ENCODE measurements around the gene SULT1C2. TPM values are rescaled to one million over a fixed set of nuclear protein-coding genes. Genes with fewer than 3 reads are reported as not detected.

Gene SULT1C2
- total RNA-seq, 4 donors from 2014 or later: 1.3 to 2.0 TPM; not detected in 2

GRCh38 chr2:108309903-108310302 is 21.2 kb downstream of the SULT1C2 start:
- no peaks in the 10 kb centered on the region for H3K36me3 ChIP-seq
- TF ChIP-seq EP300 (IDR thresholded peaks at IDR 0.05) (no peak), POLR2A (IDR thresholded peaks at IDR 0.05) (no peak), CTCF (IDR thresholded peaks at IDR 0.05) (no peak)
- no peak overlapping the region for H3K27ac ChIP-seq
- no peak for DNase-seq (ENCODE audit: low spot score in 2 of 2)
- no peaks in the 10 kb centered on the region for H3K4me1 ChIP-seq
- no peak overlapping the region for H3K4me3 ChIP-seq
- H3K27me3 ChIP-seq: no peaks in the 10 kb centered on the region
- no peaks in the 10 kb centered on the region for H3K9me3 ChIP-seq

GRCh38 chr2:108314586-108315296 is 26.0 kb downstream of the SULT1C2 start:
- Histone ChIP-seq H3K4me3 (no peak overlapping the region), H3K27ac (no peak overlapping the region), H3K9me3 (no peaks in the 10 kb centered on the region), H3K4me1 (peaks cover 0 to 8% (median 0%) of the 10 kb centered on the region in 4 donors), H3K36me3 (no peaks in the 10 kb centered on the region), H3K27me3 (no peaks in the 10 kb centered on the region)
- WGBS, 2 donors: 76 to 80% methylated on average over 3 of the region's 3 CpGs
- TF ChIP-seq EP300 (IDR thresholded peaks at IDR 0.05): no peak
- no peak for TF ChIP-seq CTCF (IDR thresholded peaks at IDR 0.05)
- TF ChIP-seq POLR2A (IDR thresholded peaks at IDR 0.05): no peak
- DNase-seq (ENCODE audit: low spot score in 2 of 2): no peak

GRCh38 chr2:108315444-108315934 is 26.8 kb downstream of the SULT1C2 start:
- H3K36me3 ChIP-seq: no peaks in the 10 kb centered on the region

GRCh38 chr2:108316033-108316432 is 27.3 kb downstream of the SULT1C2 start:
- H3K27ac ChIP-seq: peak overlapping the region in 1 of 4 donors; percentile 20
- TF ChIP-seq CTCF (IDR thresholded peaks at IDR 0.05) (no peak), POLR2A (IDR thresholded peaks at IDR 0.05) (no peak), EP300 (IDR thresholded peaks at IDR 0.05) (no peak)
- no peak overlapping the region for H3K4me3 ChIP-seq
- WGBS, 2 donors: 34 to 51% methylated on average over 6 of the region's 6 CpGs
- no peaks in the 10 kb centered on the region for H3K36me3 ChIP-seq
- no peaks in the 10 kb centered on the region for H3K9me3 ChIP-seq
- H3K27me3 ChIP-seq: no peaks in the 10 kb centered on the region
- no peak for DNase-seq (ENCODE audit: low spot score in 2 of 2)
- H3K4me1 ChIP-seq: peaks cover 0 to 8% (median 0%) of the 10 kb centered on the region in 4 donors

More at GRCh38 chr2:108315444-108315934, 26.8 kb downstream of the SULT1C2 start:
- peaks cover 0 to 8% (median 0%) of the 10 kb centered on the region in 4 donors for H3K4me1 ChIP-seq
- TF ChIP-seq EP300 (IDR thresholded peaks at IDR 0.05) (no peak), POLR2A (IDR thresholded peaks at IDR 0.05) (no peak), CTCF (IDR thresholded peaks at IDR 0.05) (no peak)
- DNase-seq (ENCODE audit: low spot score in 2 of 2): no peak
- no peaks in the 10 kb centered on the region for H3K27me3 ChIP-seq
- no peak overlapping the region for H3K4me3 ChIP-seq
- no peak overlapping the region for H3K27ac ChIP-seq
- no peaks in the 10 kb centered on the region for H3K9me3 ChIP-seq

GRCh38 chr2:108316461-108317258 is 28.0 kb downstream of the SULT1C2 start:
- DNase-seq (ENCODE audit: low spot score in 2 of 2): no peak
- Histone ChIP-seq H3K27ac (no peak overlapping the region), H3K4me1 (peaks cover 0 to 8% (median 0%) of the 10 kb centered on the region in 4 donors), H3K27me3 (no peaks in the 10 kb centered on the region), H3K4me3 (no peak overlapping the region), H3K36me3 (no peaks in the 10 kb centered on the region), H3K9me3 (no peaks in the 10 kb centered on the region)
- WGBS, 2 donors: 26 to 37% methylated on average over 11 to 13 of the region's 13 CpGs
- TF ChIP-seq POLR2A (IDR thresholded peaks at IDR 0.05) (no peak), EP300 (IDR thresholded peaks at IDR 0.05) (no peak)
